Measurements from ENCODE around the gene METTL3.

METTL3 gene

GRCh38 chr14:21476523-21476924, 34.6 kb downstream of the METTL3 start:
- DNase-seq (ENCODE audit: low spot score) = no peak

- no peak for DNase-seq (ENCODE audit: low spot score)
These were observed 35.2 kb downstream of the METTL3 start for GRCh38 chr14:21475767-21476522.

- DNase-seq (ENCODE audit: low spot score) = no peak
These were observed 43.5 kb downstream of the METTL3 start for GRCh38 chr14:21467616-21468015.

DNA sequence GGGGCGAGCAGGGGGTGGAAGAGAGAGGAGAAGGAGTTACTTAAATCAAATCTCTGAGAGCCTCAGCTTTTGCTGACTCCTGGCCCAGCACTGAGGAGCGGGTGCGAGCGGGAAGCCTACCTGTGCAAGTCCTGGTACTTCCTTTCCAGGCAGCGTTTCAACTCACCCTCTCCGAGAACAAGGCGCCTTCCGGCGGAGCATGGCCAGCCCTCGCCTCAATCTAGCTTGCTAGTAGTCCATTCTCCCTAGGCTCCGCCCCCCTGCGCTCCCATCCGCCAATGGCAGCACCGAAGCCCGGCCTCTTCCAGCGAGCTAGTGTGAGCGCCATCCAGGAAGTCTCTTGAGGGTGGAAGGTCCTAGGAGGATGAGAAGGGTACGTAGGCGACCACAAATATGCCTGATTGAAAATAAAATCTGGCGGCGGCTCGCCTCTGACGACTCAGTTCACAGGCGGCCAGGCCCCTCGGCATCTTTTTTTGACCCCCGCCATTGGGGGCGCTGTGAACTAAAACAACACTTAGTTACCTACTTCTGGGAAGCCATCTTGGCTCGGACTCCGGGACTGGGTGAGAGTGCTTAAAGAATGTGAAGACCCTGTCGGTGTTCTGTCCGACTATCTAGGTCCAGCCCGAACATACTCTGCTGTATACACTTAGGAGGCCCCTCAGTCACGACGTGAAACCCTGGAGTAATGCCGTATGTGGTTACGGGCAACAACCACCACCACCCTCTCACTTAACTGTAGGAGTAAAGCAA, 55.0 kb downstream of the METTL3 start, which contains the start of gene CHD8:
Gene CHD8, minus strand, starts transcription at position 212 of the 756 bp plus-strand sequence. CDS start 24,480 bp downstream, outside the sequence.
- peak; percentile 98 for DNase-seq (ENCODE audit: low spot score)

- DNase-seq (ENCODE audit: low spot score) = no peak
These were observed 55.6 kb downstream of the METTL3 start for GRCh38 chr14:21455592-21455911.

GRCh38 chr14:21454843-21455544, 56.1 kb downstream of the METTL3 start:
- DNase-seq (ENCODE audit: low spot score) = no peak

DNA sequence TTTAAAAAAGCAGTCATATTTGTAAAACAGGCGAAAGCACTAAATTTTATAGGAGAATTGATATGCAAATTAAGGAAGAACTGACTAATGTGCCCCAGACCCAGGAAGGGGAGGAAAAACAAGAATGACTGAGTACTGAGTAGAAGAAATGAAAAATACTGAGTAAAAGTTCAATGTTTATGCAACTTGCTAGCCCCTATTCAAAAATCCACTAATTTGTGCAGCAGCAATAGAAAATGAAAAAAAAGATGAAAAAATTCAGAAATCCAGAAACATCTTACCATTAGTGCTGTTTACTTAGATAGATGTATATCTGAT, 61.3 kb downstream of the METTL3 start:
- DNase-seq (ENCODE audit: low spot score) = no peak

All from left forelimb (tissue), 1 donor.